Measurements from ENCODE around the gene TAF1C.
A peak's percentile ranks its signal among the peaks of the same experiment; 100 is the strongest.

DNA sequence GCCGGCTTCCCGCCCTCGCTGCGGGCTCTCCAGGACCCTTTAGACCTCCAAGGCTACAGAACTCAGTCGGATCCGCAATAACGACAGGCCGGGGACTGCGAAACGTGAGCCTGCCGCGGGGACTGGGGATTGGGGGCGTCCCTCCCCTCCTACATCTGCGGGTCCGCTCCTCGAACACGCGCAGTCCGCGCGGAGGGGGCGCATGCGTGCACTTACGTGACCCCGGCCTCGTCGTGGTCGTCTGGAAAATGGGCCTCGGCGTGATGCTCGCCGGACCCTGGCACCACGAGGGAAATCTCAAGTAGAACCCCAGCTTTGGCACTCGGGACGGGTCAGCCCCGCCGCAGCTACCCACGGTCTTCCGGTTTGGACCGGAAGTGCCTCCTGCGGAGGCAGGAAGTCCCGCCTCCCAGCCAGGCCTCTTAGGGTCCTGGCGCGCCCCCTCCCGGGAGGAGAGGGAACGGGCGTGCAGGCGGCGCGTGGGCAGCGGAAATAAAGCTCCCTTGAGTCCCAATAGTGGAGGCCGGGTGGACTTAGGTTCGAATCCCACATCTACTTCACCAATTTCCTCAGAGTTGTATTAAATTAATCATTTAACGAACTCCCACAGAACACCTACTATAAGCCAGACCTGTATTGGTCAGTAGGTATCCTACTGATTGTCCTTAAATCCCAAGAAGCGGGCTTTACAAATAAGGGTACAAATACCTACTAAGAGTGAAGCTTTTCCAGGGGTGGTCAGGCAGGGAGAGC, at the start of gene TAF1C:
- TF ChIP-seq, protein P1, sequence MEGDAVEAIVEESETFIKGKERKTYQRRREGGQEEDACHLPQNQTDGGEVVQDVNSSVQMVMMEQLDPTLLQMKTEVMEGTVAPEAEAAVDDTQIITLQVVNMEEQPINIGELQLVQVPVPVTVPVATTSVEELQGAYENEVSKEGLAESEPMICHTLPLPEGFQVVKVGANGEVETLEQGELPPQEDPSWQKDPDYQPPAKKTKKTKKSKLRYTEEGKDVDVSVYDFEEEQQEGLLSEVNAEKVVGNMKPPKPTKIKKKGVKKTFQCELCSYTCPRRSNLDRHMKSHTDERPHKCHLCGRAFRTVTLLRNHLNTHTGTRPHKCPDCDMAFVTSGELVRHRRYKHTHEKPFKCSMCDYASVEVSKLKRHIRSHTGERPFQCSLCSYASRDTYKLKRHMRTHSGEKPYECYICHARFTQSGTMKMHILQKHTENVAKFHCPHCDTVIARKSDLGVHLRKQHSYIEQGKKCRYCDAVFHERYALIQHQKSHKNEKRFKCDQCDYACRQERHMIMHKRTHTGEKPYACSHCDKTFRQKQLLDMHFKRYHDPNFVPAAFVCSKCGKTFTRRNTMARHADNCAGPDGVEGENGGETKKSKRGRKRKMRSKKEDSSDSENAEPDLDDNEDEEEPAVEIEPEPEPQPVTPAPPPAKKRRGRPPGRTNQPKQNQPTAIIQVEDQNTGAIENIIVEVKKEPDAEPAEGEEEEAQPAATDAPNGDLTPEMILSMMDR (IDR thresholded peaks at IDR 0.05): peak; percentile 92 to 99 (median 97)
- TF ChIP-seq POLR2A (IDR thresholded peaks at IDR 0.05): peak in 1 of 4 donors; percentile 49

Measured in esophagus squamous epithelium (tissue), 4 donors.